ENCODE results near the gene TMEM132D.

- no peak for TF ChIP-seq EZH2phosphoT487 (IDR thresholded peaks at IDR 0.05; ENCODE audit: insufficient read depth, low read depth)
- TF ChIP-seq EZH2 (IDR thresholded peaks at IDR 0.05; ENCODE audit: insufficient read depth, poor library complexity, severe bottlenecking): no peak
Observed at GRCh38 chr12:129258781-129259318, 645.0 kb downstream of the TMEM132D start.

Data from GM23248 (cell line).